ENCODE measurements around the gene DOCK1.

DOCK1 gene

GRCh38 chr10:127370601-127371000, 465.4 kb downstream of the DOCK1 start:
- DNase-seq: no peak

- no peak for DNase-seq
Measured at GRCh38 chr10:127372361-127372760, 467.1 kb downstream of the DOCK1 start.

- DNase-seq: no peak
Measured at GRCh38 chr10:127374074-127374680, 468.9 kb downstream of the DOCK1 start.

- no peak for DNase-seq
Measured at GRCh38 chr10:127374901-127375300, 469.7 kb downstream of the DOCK1 start.

GRCh38 chr10:127375461-127375860, 470.2 kb downstream of the DOCK1 start:
- no peak for DNase-seq

- DNase-seq: no peak
Measured at GRCh38 chr10:127376071-127376470, 470.8 kb downstream of the DOCK1 start.

- DNase-seq: no peak
Measured at GRCh38 chr10:127378628-127379027, 473.4 kb downstream of the DOCK1 start.

- no peak for DNase-seq
Measured at GRCh38 chr10:127384532-127384931, 479.3 kb downstream of the DOCK1 start.

- DNase-seq: no peak
Measured at GRCh38 chr10:127385066-127385465, 479.8 kb downstream of the DOCK1 start.

GRCh38 chr10:127386606-127387327, 481.5 kb downstream of the DOCK1 start:
- DNase-seq: no peak

GRCh38 chr10:127391875-127392274, 486.6 kb downstream of the DOCK1 start:
- DNase-seq: no peak

- DNase-seq: no peak
Measured at GRCh38 chr10:127392351-127393235, 487.4 kb downstream of the DOCK1 start.

- DNase-seq: peak; percentile 1
Measured at GRCh38 chr10:127398140-127398970, 493.1 kb downstream of the DOCK1 start.

- DNase-seq: no peak
Measured at GRCh38 chr10:127398971-127399365, 493.7 kb downstream of the DOCK1 start.

GRCh38 chr10:127399668-127400067, 494.4 kb downstream of the DOCK1 start:
- DNase-seq: peak; percentile 7

GRCh38 chr10:127400216-127400615, 495.0 kb downstream of the DOCK1 start:
- no peak for DNase-seq

- no peak for DNase-seq
Measured at GRCh38 chr10:127402596-127403409, 497.6 kb downstream of the DOCK1 start.

- no peak for DNase-seq
Measured at GRCh38 chr10:127405221-127405620, 500.0 kb downstream of the DOCK1 start.

GRCh38 chr10:127406018-127406550, 500.9 kb downstream of the DOCK1 start:
- no peak for DNase-seq

- no peak for DNase-seq
Measured at GRCh38 chr10:127407551-127407950, 502.3 kb downstream of the DOCK1 start.

GRCh38 chr10:127408112-127408710, 503.0 kb downstream of the DOCK1 start:
- no peak for DNase-seq

All from suppressor macrophage treated with lipopolysaccharide for 4 hours (primary cell).